Memory B cell (primary cell): Measurements from ENCODE around the gene SCP2.

Experiments used
- ATAC-seq: fragments of 150-1000 bp; cut with Tn5 transposase; 2 replicates; pipeline ENCODE4 v1.10.0; 2021; ENCODE audit warnings: low read depth, mild to moderate bottlenecking, moderate library complexity
- DNase-seq, 2 donors: peaks; one replicate each; pipeline ENCODE4 v3.0.0; 2022; ENCODE audit warnings: low spot score in 2 of 2
- H3K27ac Mint-ChIP-seq: one replicate; pipeline ENCODE4 v1.8.0; 2022; ENCODE audit warnings: mild to moderate bottlenecking, moderate library complexity, mixed read lengths
- H3K27me3 Mint-ChIP-seq: one replicate; pipeline ENCODE4 v1.8.0; 2022; ENCODE audit warnings: mixed read lengths
- H3K36me3 Mint-ChIP-seq: one replicate; pipeline ENCODE4 v1.8.0; 2022; ENCODE audit warnings: mild to moderate bottlenecking, mixed read lengths
- H3K4me1 Mint-ChIP-seq: one replicate; pipeline ENCODE4 v1.8.0; 2022; ENCODE audit warnings: mixed read lengths
- H3K4me3 Mint-ChIP-seq: one replicate; pipeline ENCODE4 v1.8.0; 2022; ENCODE audit warnings: mild to moderate bottlenecking, moderate library complexity, mixed read lengths
- H3K9me3 Mint-ChIP-seq: one replicate; pipeline ENCODE4 v1.8.0; 2022; ENCODE audit warnings: mixed read lengths

The SCP2 gene

GRCh38 chr1:52907812-52908153 lies 19.3 kb upstream of the SCP2 start:
- Mint-ChIP-seq H3K9me3 (no peaks in the 10 kb centered on the region), H3K27me3 (no peaks in the 10 kb centered on the region), H3K4me1 (no peaks in the 10 kb centered on the region), H3K36me3 (peaks cover 9% of the 10 kb centered on the region), H3K4me3 (no peak overlapping the region), H3K27ac (no peak overlapping the region)
- ATAC-seq (no peak), DNase-seq (no peak)

- H3K27ac Mint-ChIP-seq, result no peak overlapping the region
- H3K27me3 Mint-ChIP-seq, result no peaks in the 10 kb centered on the region
- ATAC-seq, result no peak
- DNase-seq, result no peak
- peaks cover 7% of the 10 kb centered on the region for H3K36me3 Mint-ChIP-seq
- no peaks in the 10 kb centered on the region for H3K4me1 Mint-ChIP-seq
- no peaks in the 10 kb centered on the region for H3K9me3 Mint-ChIP-seq
- H3K4me3 Mint-ChIP-seq, result no peak overlapping the region
Observed at GRCh38 chr1:52911541-52911940, 15.5 kb upstream of the SCP2 start.

DNA sequence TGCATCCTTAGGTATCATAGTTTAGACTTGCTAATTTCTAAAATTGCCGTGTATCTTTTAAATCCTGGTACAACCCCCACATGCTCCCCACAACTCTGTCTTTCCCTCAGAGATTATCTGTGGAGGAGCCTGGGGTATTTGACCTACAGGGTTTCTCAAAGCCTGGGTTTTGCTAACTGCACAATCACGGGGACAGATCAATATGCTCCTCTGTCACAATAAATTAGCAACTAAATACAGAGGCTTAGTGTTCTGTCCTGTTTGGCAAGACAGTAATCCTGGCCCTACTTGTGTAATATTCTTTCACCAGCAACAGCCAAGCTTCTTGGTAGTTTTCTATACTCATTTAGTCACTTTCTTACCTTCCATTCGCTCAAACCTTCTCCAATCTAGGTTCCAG lies 14.1 kb upstream of the SCP2 start:
- no peak for ATAC-seq
- H3K4me3 Mint-ChIP-seq, result no peak overlapping the region
- DNase-seq, result no peak
- no peaks in the 10 kb centered on the region for H3K9me3 Mint-ChIP-seq
- H3K36me3 Mint-ChIP-seq, result peaks cover 5% of the 10 kb centered on the region
- no peaks in the 10 kb centered on the region for H3K27me3 Mint-ChIP-seq
- no peak overlapping the region for H3K27ac Mint-ChIP-seq
- H3K4me1 Mint-ChIP-seq, result no peaks in the 10 kb centered on the region

- H3K4me3 Mint-ChIP-seq, result no peak overlapping the region
- H3K4me1 Mint-ChIP-seq, result no peaks in the 10 kb centered on the region
Observed at GRCh38 chr1:52913537-52913936, 13.5 kb upstream of the SCP2 start.

GRCh38 chr1:52914463-52914862 lies 12.6 kb upstream of the SCP2 start:
- Mint-ChIP-seq H3K4me3 (no peak overlapping the region), H3K4me1 (no peaks in the 10 kb centered on the region), H3K27me3 (no peaks in the 10 kb centered on the region), H3K9me3 (no peaks in the 10 kb centered on the region), H3K36me3 (peaks cover 5% of the 10 kb centered on the region), H3K27ac (no peak overlapping the region)
- ATAC-seq (no peak), DNase-seq (no peak)

More at GRCh38 chr1:52913537-52913936, 13.5 kb upstream of the SCP2 start:
- Mint-ChIP-seq H3K27me3 (no peaks in the 10 kb centered on the region), H3K27ac (no peak overlapping the region), H3K9me3 (no peaks in the 10 kb centered on the region), H3K36me3 (peaks cover 5% of the 10 kb centered on the region)
- ATAC-seq (no peak), DNase-seq (no peak)

- Mint-ChIP-seq H3K9me3 (no peaks in the 10 kb centered on the region), H3K4me3 (no peak overlapping the region), H3K27ac (no peak overlapping the region), H3K4me1 (peaks cover 7% of the 10 kb centered on the region), H3K27me3 (no peaks in the 10 kb centered on the region), H3K36me3 (peaks cover 2% of the 10 kb centered on the region)
- DNase-seq (no peak), ATAC-seq (no peak)
Observed at GRCh38 chr1:52915211-52915854, 11.7 kb upstream of the SCP2 start.

DNA sequence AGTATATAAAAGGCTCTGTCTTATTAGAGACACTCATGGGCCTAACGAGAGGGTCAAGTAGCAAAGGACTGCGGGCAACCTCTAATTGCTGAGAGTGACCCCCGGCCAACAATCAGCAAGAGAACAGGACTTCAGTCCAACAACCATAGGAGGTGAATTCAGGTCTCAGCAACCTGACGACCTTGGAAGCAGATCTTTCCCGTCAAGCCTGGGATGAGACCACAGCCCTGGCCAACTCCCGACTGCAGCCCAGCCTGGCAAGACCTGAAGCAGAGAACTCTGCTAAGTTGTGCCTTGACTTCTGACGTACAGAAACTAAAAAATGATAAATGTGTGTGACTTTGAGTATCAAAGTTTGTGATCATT lies 11.2 kb upstream of the SCP2 start:
- peaks cover 7% of the 10 kb centered on the region for H3K4me1 Mint-ChIP-seq
- ATAC-seq (no peak), DNase-seq (no peak)
- no peaks in the 10 kb centered on the region for H3K27me3 Mint-ChIP-seq
- peaks cover 2% of the 10 kb centered on the region for H3K36me3 Mint-ChIP-seq
- H3K4me3 Mint-ChIP-seq, result no peak overlapping the region
- no peaks in the 10 kb centered on the region for H3K9me3 Mint-ChIP-seq
- H3K27ac Mint-ChIP-seq, result no peak overlapping the region

DNA sequence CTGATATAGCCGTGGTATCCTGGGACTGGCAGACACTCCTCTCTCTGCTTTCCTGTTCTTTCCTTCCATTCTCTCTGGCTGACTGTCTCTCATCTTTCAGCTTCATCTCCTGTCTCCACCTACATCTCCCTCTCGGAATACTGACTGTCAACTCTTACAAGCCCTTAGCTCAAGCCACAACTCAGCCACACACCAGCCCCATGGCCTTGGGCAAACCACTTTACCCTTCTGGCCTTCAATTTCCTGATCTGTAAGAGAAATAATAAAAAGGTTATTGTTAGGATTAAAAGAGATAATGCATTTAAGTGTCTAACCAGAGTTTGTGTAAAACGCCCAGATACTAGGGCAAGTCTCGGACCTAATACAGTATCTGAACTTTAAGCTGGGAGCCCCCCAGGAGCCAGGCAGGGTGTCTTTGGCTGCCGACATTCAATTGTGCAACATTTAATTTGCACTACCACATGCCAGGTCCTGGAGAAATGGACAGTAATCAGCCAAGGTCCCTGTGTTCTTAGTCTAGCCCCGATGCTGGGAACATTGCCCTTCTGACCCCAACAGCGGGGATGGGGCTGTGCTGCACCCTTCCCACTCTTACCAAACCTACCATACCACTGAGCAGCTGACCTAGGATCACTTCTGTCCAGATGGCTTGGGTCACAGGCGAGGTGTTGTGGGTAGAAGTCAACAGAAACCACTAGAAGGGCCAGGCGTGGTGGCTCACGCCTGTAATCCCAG lies 10.7 kb upstream of the SCP2 start:
- H3K4me1 Mint-ChIP-seq, result peaks cover 7% of the 10 kb centered on the region
- H3K36me3 Mint-ChIP-seq, result peaks cover 2% of the 10 kb centered on the region
- no peaks in the 10 kb centered on the region for H3K27me3 Mint-ChIP-seq
- no peak for ATAC-seq
- DNase-seq, result no peak
- no peak overlapping the region for H3K27ac Mint-ChIP-seq
- no peak overlapping the region for H3K4me3 Mint-ChIP-seq
- no peaks in the 10 kb centered on the region for H3K9me3 Mint-ChIP-seq

DNA sequence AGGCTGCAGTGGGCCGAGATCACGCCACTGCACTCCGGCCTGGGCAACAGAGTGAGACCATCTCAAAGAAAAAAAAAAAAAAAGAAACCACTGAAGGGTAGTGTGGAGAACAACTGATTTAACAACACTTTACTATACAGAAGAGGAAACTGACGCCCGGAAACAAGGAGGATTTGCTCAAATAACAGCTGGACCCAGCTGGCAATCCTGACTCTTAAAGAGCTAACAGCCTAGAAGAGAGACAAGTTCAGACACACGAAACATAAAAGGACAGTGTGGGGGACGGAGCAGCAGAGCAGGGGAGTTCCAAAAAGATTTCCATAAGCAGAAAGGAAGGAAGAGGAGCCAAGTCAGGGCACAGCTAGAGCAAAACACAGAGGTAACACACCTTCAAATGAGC lies 9.9 kb upstream of the SCP2 start:
- no peak for ATAC-seq
- no peak for DNase-seq
- Mint-ChIP-seq H3K9me3 (no peaks in the 10 kb centered on the region), H3K4me1 (peaks cover 10% of the 10 kb centered on the region), H3K4me3 (no peak overlapping the region), H3K36me3 (peaks cover 2% of the 10 kb centered on the region), H3K27me3 (no peaks in the 10 kb centered on the region), H3K27ac (no peak overlapping the region)

DNA sequence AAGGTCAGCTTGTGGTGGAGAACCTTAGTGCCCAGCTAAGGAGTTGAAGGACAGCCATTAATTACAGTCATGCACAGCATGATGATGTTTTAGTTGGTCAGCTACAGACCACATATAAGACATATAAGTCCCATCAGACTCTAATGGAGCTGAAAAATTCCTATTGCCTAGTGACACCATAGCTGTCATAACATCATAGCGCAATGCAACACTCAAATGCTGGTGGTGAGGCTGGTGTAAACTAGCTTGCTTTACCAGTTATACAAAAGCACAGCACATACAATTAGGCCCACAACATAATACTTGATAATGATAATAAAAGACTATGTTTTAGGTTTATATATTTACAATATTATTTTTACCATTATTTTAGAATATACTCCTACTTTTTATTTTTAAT lies 9.5 kb upstream of the SCP2 start:
- Mint-ChIP-seq H3K36me3 (peaks cover 2% of the 10 kb centered on the region), H3K27ac (no peak overlapping the region)

DNA sequence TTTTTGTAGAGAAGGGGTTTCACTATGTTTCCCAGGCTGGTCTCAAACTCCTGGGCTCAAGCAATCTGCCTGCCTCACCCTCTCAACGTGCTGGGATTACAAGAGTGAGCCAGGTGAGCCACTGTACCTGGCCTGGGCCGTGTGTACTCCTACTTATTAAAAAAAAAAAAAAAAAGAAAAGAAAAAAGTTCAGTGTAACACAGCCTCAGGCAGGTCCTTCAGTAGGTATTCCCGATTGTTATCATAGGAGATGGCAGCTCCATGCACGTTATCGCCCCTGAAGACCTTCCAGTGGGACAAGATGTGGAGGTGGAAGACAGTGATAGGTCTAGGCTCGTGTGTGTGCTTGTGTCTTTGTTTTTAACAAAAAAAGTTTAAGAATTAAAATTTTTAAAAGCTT lies 8.9 kb upstream of the SCP2 start:
- H3K27ac Mint-ChIP-seq, result no peak overlapping the region
- H3K9me3 Mint-ChIP-seq, result no peaks in the 10 kb centered on the region
- H3K27me3 Mint-ChIP-seq, result no peaks in the 10 kb centered on the region
- H3K4me3 Mint-ChIP-seq, result no peak overlapping the region
- ATAC-seq (no peak), DNase-seq (no peak)
- peaks cover 10% of the 10 kb centered on the region for H3K4me1 Mint-ChIP-seq
- H3K36me3 Mint-ChIP-seq, result peaks cover 2% of the 10 kb centered on the region

More for the DNA sequence above, 9.5 kb upstream of the SCP2 start:
- DNase-seq (no peak), ATAC-seq (no peak)
- Mint-ChIP-seq H3K9me3 (no peaks in the 10 kb centered on the region), H3K27me3 (no peaks in the 10 kb centered on the region), H3K4me3 (no peak overlapping the region), H3K4me1 (peaks cover 10% of the 10 kb centered on the region)

DNA sequence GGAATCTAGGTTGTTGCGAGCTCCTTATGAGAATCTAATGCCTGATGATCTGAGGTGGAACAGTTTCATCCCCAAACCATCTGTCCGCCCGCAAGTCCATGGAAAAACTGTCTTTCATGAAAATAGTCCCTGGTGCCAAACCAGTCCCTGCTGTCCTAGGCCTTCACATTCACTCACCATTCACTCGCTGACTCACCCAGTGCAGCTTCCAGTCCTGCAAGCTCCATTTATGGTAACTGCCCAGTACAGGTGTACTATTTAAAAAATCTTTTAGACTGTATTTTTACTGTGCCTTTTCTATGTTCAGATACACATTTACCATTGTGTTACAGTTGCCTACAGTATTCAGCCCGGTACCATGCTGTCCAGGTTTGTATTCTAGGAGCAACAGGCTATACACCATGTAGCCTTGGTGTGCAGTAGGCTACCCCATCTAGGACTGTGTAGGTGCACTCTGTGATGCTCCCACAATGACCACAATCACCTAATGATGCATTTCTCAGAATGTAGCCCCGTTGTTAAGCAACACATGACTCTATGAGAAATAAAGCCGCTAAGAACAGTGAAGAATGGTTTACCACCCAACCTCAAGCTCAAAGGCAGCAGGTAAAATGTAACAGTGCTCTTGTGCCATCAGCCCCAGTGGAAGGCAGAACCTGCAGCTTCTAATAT lies 7.9 kb upstream of the SCP2 start:
- Mint-ChIP-seq H3K27ac (peak overlapping the region; percentile 21), H3K27me3 (no peaks in the 10 kb centered on the region), H3K36me3 (no peaks in the 10 kb centered on the region), H3K4me1 (peaks cover 10% of the 10 kb centered on the region), H3K9me3 (no peaks in the 10 kb centered on the region), H3K4me3 (no peak overlapping the region)
- DNase-seq (no peak), ATAC-seq (no peak)

- Mint-ChIP-seq H3K9me3 (no peaks in the 10 kb centered on the region), H3K27me3 (no peaks in the 10 kb centered on the region), H3K36me3 (no peaks in the 10 kb centered on the region), H3K27ac (peak overlapping the region; percentile 21), H3K4me1 (peaks cover 10% of the 10 kb centered on the region), H3K4me3 (peak overlapping the region; percentile 68)
- ATAC-seq (no peak), DNase-seq (no peak)
Observed at GRCh38 chr1:52919723-52920483, 7.2 kb upstream of the SCP2 start.

DNA sequence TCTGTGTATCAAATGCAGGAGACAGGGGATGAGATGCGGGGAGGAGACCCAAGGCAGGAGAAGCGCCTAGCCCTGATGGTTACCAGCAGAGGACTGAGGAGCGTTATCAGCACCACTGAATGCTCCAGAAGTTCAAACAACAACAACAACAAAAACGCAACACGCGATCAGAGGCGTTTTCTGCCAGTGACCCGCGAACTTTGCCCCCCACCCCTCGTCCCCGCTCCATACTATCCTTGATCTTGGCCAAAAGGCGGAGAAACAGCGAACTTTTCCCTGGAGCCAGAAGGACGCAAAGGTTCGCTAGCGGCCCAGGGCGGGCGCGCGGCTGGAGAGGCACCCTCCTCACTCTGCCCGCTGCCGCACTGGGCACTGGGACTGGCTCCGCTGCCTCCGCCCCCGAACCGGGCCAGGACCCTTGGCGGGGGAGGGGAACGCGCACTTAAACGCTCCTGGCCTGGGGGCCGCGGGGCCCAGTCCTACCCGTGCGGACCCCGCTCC lies 6.2 kb upstream of the SCP2 start:
- ATAC-seq (no peak), DNase-seq (no peak)
- Mint-ChIP-seq H3K9me3 (no peaks in the 10 kb centered on the region), H3K4me1 (peaks cover 10% of the 10 kb centered on the region), H3K27me3 (no peaks in the 10 kb centered on the region), H3K36me3 (no peaks in the 10 kb centered on the region), H3K4me3 (peak overlapping the region; percentile 82), H3K27ac (no peak overlapping the region)
